IPS-18c (cell line): ENCODE results near the gene COA8.

ENCODE experiments used
- H3K4me3 ChIP-seq: 2 replicates; pipeline ENCODE4 v1.7.0; 2013; ENCODE audit warnings: low read depth, mild to moderate bottlenecking, low read length, moderate library complexity; ENCODE audit not compliant: insufficient read depth
- H3K9me3 ChIP-seq: one replicate; pipeline ENCODE4 v1.6.1; 2013; ENCODE audit warnings: mild to moderate bottlenecking, low read length, moderate library complexity; ENCODE audit not compliant: control insufficient read depth, insufficient read depth

COA8 gene

DNA sequence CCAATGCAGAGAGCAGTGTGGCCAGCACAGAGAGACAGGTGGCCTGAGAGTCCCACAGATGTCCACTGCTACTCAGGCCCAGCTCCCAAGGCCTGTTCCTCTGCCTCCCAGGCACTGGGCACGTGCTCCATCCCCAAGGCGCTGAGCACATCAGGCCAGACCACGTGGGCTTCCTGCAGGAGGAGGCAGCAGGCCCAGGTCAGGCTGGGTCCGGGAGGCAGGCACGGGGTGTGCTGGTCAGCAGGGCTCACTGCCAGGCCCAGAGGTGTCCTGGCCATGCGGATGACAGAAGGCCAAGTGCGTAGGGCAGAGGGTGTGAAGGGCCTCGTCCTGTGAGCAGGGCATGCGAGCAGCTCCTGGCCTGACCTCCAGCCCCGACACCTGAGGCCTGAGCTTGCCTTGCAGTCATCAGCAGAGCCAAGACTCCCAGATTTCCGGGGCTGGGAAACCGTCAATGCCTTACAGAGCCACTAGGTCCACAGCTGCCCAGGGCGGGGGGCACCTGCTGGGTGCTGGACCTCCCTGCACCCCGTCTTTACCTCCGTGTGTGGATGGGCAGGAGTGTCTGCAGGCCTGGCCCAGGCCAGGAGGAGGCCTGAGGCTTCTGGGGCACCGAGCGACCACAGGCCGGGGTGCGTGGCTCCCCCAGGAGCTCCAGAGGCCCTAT, 18.9 kb upstream of the COA8 start:
- no peaks in the 10 kb centered on the region for H3K9me3 ChIP-seq
- no peak overlapping the region; the same call in 1 of the 2 replicates for H3K4me3 ChIP-seq

DNA sequence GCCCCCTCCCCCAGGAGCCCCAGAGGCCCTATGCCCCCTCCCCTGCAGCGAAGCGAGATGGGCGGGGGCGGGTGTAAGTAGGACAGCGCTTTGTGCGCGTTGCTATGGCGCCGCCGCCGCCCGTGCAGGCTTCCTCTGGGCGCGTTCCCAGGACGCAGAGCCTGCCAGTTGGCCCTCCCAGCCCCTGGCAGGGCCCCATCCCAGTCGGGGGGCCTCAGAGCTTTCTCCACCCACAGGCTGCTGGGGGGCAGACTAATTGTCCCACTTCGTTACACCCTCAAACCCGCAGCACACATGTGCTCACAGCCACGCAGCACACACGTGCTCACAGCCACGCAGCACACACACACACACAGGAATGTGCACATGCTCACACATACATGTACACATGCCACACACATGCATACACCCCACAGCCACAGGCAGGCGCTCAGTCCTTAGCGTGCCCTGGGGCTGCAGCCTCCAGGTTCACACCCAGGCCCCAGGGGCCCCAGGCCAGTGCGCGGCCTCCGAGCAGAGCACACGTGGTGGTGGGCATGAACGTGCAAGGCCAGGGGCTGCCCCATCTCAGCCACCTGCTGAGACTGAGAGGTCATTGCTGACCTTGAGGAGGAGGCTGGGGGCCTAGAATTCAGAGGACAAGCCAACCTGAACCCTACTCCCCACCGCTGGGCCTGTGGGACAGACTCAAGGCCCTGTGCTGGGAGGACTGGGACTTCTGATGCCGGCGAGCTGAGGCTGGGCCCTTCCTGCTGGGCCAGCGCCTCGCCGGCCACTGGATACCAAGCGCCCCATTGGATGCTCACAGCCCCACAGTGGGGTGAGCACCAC, 18.2 kb upstream of the COA8 start:
- H3K4me3 ChIP-seq: no peak overlapping the region
- no peaks in the 10 kb centered on the region for H3K9me3 ChIP-seq

DNA sequence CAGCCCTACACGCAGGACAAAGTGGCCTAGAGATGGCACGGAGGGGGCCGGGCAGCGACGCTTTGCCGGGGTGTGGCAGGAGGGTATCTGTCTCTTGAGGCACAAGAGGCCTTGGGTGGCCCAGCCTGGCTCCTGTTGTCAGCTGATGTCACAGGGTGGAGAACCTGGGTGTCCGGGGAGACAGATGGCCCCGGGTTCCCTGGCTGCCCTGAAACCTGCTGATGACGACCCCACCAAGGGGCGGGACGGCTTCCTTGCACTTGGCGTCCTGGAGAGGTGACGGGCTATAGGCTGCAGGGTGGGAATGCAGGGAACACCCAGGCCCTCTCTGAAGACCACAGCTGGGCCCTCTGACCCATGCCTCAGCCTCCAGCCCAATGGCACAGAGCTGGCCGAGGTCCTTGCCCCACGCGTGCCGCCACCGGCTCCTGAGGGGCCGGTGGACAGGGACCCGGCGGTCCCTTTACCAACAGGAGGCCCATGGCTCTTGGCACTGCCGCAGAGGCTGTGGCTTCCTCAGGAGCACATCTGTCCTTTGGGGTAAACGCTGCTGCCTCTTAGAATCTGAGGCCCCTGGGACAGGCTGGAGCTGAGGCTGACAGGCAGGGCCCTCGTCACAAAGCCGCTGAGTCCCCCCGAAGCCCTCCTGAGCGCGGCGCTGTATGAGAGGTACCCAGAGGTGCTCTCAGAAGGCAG, 17.4 kb upstream of the COA8 start:
- H3K4me3 ChIP-seq: no peak overlapping the region
- H3K9me3 ChIP-seq: no peaks in the 10 kb centered on the region

DNA sequence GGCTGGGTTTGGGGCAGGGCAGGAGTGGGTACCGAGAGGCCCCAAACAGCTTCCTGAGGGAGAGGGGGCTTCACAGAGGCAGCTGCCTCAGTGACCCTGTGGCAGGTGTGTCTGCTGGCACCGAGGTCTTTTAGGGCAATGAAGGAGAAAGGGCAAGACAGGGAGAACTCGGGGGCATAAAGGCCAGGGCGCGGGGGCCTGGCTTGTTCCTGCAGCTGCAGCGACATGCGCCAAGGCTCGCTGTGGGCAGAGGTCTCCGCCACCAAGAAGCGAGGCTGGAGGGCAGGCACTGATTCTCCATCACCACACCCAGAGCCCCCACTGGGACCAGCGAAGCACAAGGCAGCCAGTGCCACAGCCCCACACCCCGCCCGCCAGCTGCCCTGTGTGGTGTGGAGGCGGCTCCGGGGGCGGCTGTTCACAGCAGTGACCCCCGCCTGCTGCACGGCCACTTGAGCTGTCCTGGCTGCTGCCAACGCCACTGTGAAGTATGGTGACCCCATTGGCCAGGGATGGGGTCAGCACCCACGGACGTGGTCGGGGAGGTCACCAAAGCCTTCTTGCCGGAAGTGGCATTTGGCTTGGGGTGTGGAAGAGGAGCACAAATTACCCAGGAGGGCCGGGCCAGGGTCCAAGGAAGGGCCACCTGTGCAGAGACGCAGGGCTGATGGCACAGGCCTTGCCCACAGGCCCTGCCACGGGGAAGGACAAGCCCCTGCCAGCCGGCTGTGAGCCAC, 16.7 kb upstream of the COA8 start:
- Histone ChIP-seq H3K9me3 (no peaks in the 10 kb centered on the region), H3K4me3 (no peak overlapping the region)

DNA sequence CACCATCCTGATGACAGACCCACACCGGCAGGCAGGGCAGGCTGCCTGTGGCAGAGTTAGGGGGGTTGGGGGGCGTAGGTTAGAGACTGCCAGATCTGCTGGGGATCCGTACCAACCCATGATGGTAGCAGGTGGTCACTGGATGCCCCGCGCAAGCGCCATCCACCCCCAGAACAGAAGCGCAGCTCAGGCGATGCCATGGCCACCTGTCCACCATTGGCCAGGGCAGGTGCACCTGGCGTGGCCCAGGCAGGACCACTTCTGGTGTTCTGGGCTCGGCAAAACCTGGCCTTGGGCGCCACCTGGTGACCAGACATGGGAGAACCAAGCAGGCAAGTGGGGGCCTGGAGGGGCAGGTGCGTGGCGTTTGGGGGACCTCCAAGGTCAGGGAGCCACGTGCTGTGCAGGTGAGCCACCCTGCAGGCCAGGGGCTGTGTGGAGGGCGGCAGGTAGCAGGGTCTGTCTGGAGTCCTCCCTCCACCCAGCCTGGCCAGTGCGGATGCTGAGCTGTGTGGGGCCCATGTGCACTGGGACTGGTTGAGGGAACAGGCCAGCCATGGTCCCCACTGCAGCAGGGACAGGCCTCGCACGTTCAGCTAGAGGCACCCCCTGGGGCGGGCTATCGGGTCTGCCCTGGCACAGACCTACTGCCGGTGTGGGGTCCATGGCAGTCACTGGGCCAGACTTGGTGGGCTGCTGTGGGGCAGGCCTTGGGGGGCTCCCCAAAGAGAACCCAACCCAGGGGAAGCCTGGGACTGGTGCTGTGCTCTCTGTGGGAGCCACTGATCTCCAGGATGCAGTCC, 15.9 kb upstream of the COA8 start:
- Histone ChIP-seq H3K9me3 (no peaks in the 10 kb centered on the region), H3K4me3 (no peak overlapping the region)

DNA sequence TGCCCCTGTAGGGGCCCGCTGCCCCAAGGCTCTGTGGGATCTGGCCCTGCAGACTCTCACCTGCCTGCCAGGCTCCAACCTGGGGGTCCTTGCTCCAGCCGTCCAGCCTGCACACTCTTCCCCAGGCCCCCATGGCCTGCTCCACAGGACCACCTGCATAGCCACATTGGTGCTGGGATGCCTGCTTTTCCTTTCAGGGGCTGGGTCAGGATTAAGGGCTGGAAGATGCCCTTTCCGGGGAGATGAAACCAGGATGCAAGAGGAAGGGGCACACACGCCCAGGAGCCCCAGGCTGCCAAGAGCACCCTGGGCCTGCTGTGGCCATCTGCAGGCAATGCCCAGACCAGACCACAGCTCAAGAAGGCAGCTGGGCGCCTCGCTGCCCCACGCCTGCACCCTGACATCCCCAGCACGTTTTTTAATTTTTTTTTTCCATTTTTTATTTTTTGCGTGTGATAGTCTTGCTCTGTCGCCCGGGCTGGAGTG, 15.3 kb upstream of the COA8 start:
- H3K4me3 ChIP-seq: no peak overlapping the region
- no peaks in the 10 kb centered on the region for H3K9me3 ChIP-seq

- no peak overlapping the region for H3K4me3 ChIP-seq
- H3K9me3 ChIP-seq: no peaks in the 10 kb centered on the region
Observed at GRCh38 chr14:103547941-103548462, 14.8 kb upstream of the COA8 start.

DNA sequence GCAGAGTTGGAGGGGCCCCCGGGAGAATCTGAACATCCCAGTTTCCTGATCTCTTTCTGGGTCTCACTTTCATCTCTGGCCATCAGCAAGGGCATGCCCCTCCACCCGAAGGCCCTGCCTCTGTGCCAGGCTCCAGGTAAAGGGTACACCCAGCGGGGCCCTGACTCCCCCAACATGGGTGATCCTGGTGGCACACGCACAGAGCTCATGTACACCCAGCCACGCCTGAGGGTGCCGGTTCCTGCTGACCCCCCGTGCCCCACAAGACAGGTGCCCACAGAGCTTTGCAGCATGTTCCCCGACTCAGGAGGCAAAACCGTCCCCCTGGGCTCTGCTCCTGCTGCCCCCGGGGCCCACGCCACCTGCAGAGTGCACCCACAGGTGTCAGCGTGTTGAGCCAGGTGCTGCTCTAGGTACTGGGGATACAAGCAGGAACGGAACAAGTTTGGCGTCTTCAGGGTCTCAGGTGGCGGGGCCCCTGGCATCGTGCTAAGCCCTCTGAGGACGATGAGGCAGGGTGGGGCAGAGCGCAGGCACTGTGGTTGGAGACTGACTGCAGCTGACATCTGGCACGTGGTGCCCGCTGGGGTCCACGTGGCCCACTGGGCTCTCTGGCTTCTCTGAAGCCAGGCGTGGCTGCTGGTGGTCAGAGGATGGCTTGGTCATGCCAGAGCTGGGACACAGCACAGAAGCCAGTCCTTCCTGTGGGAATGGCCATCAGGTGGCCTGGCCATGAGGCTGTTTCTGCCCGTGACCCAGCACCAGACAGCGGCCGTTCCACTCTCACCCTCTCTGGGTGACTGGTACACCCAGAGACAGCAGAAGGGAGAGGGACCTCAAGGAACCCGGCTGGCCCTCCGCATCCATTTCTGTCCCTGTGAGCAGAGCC, 14.1 kb upstream of the COA8 start:
- H3K4me3 ChIP-seq: no peak overlapping the region
- no peaks in the 10 kb centered on the region for H3K9me3 ChIP-seq

DNA sequence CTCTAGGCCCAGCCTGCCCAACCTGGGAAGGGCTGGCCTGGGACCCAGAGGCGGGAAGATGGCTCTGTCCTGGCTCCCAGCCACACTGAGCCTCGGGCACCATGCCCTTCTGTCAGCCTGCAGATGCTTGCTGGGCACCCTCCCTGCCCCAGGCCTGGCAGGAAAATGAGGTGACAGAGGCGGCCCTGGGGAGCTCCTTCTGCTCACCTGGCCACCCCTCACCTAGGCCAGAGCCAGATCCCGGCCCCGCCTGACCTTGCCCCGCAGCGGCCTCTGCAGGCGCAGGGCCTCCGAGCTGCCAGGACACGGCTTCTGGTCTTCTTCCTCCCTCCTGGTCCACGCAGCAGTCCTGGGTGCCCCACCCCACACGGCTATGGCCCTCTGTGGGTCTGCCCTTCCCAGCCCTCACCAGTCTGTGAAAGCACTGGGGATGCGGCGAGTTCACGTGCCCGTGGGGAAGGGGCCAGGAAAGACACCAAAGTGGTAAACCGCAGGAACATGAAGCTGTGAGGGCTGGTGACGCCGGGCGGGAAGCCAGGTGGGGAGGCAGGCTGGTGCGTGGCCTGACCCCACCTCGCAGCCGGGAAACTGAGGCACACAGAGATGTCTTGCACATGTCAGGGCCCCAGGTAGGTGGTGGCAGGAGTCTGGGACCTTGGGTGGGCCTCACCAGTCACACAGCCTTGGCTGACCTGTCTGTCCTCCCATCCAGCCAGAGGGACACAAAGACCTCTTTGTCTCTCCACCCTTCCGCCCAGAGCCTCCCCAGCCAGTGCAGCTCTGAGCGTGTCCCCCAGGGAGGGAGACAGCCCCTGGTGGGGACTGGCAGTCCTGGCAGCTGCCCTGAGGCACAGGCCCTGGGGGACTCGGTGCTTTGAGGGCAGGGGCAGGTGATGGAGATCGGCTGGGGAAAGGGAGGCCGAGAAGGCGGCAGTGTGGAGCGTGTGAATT, 13.1 kb upstream of the COA8 start:
- Histone ChIP-seq H3K4me3 (no peak overlapping the region), H3K9me3 (no peaks in the 10 kb centered on the region)

- no peaks in the 10 kb centered on the region for H3K9me3 ChIP-seq
- no peak overlapping the region for H3K4me3 ChIP-seq
Observed at GRCh38 chr14:103550451-103551337, 12.1 kb upstream of the COA8 start.

- no peaks in the 10 kb centered on the region for H3K9me3 ChIP-seq
- H3K4me3 ChIP-seq: no peak overlapping the region
Observed at GRCh38 chr14:103551338-103551762, 11.4 kb upstream of the COA8 start.

DNA sequence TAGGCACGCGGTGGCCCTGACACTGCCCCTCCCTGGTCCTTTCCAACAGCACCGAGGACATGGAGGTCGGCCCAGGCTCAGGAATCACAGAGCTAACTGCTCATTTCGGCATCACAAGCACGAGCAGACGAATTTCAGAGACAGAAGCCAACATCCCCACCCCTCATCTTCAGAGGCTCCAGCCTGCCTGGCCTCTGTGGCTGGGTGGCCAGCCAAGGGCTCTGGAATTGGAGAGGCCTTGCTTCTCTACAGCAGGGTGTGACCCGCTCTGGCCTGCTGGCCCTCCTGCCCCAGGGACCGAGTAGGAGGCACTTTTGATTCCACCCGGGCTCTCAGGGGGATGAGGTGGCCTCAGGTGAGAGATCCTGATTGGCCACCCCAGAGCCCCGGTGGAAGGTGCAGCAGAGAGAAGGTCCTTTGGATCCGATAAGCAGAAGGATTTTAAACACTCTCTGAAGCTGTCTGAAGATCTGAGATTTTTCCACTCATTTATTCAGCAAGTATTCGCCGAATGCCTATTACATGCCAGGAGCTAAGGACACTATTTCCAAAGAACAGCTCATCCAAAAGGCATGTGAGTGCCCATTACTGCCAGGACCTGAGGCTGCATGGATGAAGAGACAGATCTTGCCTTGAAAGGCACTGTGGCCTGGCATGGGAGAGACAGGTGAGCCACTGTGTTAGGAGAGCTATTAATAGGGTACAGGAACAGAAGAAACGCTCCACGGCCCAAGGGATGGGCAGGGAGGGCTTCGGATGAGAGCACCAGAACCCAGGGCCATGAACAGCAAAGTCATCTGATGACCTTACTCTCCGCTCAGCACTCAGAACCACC, 10.5 kb upstream of the COA8 start:
- Histone ChIP-seq H3K4me3 (no peak overlapping the region), H3K9me3 (no peaks in the 10 kb centered on the region)

- Histone ChIP-seq H3K9me3 (no peaks in the 10 kb centered on the region), H3K4me3 (no peak overlapping the region)
Observed at GRCh38 chr14:103552846-103553210, 9.9 kb upstream of the COA8 start.
